Choroid plexus epithelial cell (primary cell): ENCODE results near the gene DIP2C.

Experiments
- DNase-seq: peaks from one replicate; pipeline ENCODE4 v3.0.0-alpha.2; 2010; ENCODE audit warnings: low read depth
- H3K4me3 ChIP-seq: 2 replicates; pipeline ENCODE4 v1.5.1; 2011; ENCODE audit warnings: low read depth, mild to moderate bottlenecking, control low read depth, low read length, moderate library complexity
- TF ChIP-seq, protein P1 (sequence below): conservative IDR thresholded peaks from 2 replicates; pipeline ENCODE4 v1.5.1; 2011; ENCODE audit warnings: low read depth, mild to moderate bottlenecking, control low read depth, inconsistent platforms, low read length, moderate library complexity

DIP2C gene

DNA sequence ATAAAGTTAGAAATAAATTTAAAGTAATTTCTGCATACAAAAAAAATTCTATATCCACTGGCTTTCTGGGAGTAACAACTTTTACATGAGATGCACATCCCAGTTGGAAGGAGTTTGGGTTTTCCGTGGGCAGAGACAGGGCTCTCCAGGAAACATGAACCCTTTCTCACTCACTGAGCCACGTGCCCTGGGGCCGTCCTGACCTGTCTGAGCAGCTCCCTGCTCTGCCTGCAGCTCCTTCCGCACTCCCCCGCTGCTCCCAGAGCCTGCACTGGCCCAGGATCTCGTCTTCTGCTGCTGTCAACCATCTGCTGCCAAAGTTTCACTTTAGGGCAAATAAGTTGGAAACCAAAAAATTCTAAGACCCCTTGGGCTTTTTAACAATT lies 169.1 kb downstream of the DIP2C start:
- no peak overlapping the region for H3K4me3 ChIP-seq
- peak; percentile 34 for DNase-seq
- TF ChIP-seq, protein P1, sequence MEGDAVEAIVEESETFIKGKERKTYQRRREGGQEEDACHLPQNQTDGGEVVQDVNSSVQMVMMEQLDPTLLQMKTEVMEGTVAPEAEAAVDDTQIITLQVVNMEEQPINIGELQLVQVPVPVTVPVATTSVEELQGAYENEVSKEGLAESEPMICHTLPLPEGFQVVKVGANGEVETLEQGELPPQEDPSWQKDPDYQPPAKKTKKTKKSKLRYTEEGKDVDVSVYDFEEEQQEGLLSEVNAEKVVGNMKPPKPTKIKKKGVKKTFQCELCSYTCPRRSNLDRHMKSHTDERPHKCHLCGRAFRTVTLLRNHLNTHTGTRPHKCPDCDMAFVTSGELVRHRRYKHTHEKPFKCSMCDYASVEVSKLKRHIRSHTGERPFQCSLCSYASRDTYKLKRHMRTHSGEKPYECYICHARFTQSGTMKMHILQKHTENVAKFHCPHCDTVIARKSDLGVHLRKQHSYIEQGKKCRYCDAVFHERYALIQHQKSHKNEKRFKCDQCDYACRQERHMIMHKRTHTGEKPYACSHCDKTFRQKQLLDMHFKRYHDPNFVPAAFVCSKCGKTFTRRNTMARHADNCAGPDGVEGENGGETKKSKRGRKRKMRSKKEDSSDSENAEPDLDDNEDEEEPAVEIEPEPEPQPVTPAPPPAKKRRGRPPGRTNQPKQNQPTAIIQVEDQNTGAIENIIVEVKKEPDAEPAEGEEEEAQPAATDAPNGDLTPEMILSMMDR, result no peak

DNA sequence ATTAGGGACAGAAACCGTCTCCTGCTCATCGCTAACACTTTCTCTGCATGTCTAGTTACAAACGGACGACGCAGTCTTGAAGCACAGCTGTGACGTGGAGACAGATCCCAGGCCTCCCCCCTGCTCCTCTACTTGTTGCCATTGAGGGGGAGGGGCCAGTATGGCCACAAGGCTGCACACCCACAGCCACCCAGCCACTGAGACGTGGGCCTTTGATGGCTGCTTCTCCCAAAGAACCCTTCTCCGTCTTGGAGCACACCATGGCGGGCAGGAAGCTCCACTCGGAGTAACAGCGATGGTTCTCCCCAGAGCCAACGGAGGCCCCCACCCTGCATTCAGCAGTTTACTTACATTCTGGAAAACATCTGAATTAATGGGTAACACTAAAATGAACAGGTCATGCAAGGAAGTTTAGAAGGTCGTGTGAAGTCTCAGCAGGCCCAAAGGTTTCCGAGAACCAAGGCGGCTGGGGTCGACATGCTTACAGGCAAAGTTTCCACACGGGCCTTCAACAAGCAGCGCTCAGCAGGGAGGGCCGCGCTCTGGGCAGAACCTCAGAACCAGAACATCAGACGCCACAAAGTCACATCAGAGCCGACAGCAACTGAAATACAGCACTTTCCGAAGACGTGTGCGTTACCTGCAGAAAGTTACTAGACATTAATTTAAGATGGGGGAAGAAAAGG lies 169.6 kb downstream of the DIP2C start:
- no peak for DNase-seq
- TF ChIP-seq, protein P1, result no peak
- H3K4me3 ChIP-seq, result no peak overlapping the region

DNA sequence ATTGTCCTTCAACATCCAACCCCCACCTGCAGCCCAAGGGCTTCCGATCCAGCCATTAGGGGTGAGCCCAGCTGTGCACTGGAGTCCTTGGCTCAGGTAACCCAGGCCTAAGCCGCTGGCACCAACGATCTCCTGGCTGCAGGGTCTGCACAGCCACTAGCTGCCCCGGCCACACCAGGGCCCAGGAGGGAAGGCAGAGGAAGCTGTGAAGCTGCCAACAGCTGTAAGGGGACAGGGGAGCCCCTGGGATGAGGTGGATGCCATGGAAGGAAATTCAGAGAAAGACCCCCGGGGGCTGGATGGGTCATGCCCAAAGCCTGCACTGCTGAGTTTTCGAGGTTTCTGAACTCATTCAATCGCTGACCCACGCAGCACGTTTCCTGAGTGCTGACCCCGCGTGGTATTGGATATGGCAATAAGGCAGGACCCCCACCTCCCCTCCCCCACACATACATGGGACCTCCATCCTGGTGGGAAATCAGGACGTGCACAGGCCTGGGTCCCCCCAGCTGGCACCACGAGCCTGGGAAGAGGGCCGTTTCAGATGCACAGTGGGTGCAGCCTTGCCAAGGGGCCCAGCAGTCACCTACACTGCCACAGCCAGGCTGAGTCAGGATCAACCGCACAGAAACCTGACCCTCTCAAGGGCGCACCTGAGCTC lies 170.3 kb downstream of the DIP2C start:
- TF ChIP-seq, protein P1, result no peak
- no peak for DNase-seq
- H3K4me3 ChIP-seq, result no peak overlapping the region

DNA sequence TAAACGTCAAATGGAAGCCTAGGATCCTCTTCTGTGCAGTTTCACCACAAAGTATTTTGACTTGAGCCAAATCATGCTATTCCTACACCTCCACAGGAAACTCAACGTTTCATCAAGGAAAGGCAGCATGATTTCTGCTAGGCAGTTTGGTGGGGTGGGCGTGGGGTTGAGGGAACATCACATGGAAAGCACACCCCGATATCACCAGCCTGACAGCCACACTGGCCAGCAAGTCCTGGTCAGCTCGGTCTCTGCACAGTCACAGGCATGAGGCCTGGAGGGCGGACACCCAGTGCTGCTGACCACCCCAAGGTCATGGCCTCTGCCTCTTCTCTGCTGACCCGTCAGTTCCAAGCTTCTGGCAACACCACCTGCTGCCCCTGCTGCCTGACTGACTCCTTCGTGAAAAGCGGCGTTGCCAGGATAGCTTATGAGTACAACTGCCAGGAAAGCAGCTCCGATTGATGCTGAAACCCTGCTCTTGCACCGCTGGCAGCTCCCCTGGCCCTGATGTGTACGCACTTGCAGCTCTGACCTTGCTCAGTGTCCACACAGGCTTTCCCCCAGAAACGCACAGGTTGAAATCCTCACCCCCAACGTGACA lies 171.5 kb downstream of the DIP2C start:
- H3K4me3 ChIP-seq, result no peak overlapping the region
- DNase-seq, result no peak
- TF ChIP-seq, protein P1, result no peak

DNA sequence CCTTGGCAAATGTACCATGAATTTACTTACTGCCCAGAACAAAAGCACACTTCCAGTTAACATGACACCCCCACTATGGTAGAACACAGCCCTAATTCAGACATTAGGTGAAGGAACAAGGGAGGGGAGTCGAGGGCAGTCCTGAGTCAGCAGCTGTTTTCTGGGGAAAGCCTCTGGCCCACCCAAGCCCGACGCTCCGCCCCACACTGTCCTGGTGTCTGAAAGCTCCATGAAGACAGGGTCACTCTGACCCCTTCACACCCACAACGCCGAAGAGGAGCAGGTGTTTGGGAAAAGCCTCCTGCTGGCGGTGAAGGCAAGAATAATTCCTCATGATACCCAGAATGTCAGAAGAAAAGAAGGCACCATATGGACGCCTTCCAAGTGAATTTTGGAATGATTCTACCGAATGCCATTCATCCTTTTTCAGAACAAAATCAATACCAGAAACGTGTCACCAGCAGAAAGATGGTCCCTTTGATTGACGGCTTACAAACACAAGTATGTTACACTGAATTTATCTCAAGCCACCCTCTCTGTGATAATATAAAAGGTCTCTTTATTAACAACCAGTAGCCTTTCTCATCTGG lies 172.1 kb downstream of the DIP2C start:
- no peak overlapping the region for H3K4me3 ChIP-seq
- TF ChIP-seq, protein P1, result no peak
- DNase-seq, result no peak

DNA sequence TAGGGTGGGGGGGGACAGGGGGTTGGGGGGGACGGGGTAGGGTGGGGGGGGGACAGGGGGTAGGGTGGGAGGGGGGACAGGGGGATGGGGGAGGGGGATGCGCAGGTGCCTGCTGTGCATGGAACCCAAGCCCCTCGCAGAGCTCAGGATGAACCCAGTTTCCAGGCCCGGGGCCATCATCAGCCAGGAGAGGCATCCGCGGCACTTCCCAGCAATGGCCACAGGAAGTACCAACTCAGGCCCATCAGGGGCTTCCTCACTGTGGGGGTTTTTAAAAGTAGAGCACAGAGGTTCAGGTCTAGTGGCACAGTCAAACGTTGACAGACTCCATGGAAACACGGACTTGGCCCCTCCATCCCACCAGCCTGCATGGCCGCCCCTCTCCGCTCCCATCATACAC lies 172.7 kb downstream of the DIP2C start:
- no peak for DNase-seq
- TF ChIP-seq, protein P1, result no peak
- no peak overlapping the region for H3K4me3 ChIP-seq

DNA sequence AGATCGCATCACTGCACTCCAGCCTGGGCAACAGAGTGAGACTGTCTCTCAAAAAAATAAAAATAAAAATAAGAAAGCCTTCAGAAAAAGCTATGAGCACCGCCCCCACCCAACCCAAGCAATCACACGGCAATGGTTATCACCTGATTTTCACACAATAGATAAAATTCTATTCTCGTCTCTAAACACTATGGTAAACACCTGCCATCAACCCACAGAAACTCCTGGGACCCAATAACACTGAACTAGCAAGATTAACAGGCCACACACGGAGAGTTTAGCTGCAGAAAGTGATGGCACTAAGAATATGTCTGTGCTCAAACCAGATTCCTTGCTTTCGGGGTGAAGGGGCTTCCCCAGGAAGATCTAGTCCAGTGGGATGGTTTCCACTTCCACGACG lies 173.8 kb downstream of the DIP2C start:
- no peak overlapping the region for H3K4me3 ChIP-seq
- DNase-seq, result no peak
- TF ChIP-seq, protein P1, result no peak
